ENCODE results near the gene DDX6.

- TF ChIP-seq POLR2A (IDR thresholded peaks at IDR 0.05; ENCODE audit: low read length) (no peak), GATA1 (IDR thresholded peaks at IDR 0.05; ENCODE audit: low read depth, low read length) (no peak)
Measured at GRCh38 chr11:118774032-118774431, 16.9 kb downstream of the DDX6 start.

Measured in erythroblast (primary cell).